ENCODE results near the gene SKI. TPM values are rescaled to one million over a fixed set of nuclear protein-coding genes. Genes with fewer than 3 reads are reported as not detected.

Gene SKI
- total RNA-seq, 1 donor = 36.6 TPM

DNA sequence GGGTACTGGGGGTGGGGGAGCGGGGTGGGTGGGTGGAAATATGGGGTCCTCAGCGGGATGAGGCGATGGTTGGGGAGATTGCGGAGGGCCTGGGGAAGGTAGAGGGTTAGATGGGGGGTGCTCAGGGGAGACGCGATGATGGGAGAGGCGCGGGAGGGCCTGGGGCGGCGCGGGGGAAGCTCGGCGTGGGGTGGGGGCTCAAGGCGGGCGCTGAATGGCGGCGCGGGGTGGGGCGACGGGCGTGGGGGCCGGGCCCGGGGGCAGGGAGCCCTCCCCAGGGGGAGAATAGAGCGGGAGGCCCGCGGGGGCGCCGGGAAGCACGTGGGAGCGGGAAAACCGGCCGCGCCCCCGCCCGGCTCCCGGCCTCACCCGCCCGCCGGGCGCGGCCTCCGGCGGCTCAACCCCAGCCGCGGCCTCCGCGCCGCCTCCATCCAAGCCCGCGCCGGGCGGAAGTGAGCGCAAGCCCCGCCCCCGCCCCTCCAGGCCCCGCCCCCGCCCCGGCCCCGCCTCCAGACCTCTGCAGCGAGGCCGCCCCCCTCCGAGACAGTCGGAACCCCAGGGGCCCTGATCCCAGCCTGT, 33.7 kb upstream of the SKI start, which contains the start of gene FAAP20:
Gene FAAP20 (minus strand): TSS at position 454 of the 579 bp plus-strand sequence. CDS start 23 bp downstream, at position 431.
- no peak for TF ChIP-seq CTCF (IDR thresholded peaks at IDR 0.05; ENCODE audit: insufficient read depth, low read length)
- peak within 1 kb of the TSS; percentile 72 for H3K4me3 ChIP-seq (ENCODE audit: low read depth, low read length)
- DNase-seq (ENCODE audit: low read depth) = peak; percentile 65

GRCh38 chr1:2194898-2195673, 33.0 kb upstream of the SKI start:
- peak; percentile 82 for DNase-seq (ENCODE audit: low read depth)
- H3K4me3 ChIP-seq (ENCODE audit: low read depth, low read length) = peak overlapping the region; percentile 72
- TF ChIP-seq CTCF (IDR thresholded peaks at IDR 0.05; ENCODE audit: insufficient read depth, low read length) = peak; percentile 83

GRCh38 chr1:2195785-2196184, 32.3 kb upstream of the SKI start:
- no peak for TF ChIP-seq CTCF (IDR thresholded peaks at IDR 0.05; ENCODE audit: insufficient read depth, low read length)
- no peak overlapping the region for H3K4me3 ChIP-seq (ENCODE audit: low read depth, low read length)
- DNase-seq (ENCODE audit: low read depth) = no peak

DNA sequence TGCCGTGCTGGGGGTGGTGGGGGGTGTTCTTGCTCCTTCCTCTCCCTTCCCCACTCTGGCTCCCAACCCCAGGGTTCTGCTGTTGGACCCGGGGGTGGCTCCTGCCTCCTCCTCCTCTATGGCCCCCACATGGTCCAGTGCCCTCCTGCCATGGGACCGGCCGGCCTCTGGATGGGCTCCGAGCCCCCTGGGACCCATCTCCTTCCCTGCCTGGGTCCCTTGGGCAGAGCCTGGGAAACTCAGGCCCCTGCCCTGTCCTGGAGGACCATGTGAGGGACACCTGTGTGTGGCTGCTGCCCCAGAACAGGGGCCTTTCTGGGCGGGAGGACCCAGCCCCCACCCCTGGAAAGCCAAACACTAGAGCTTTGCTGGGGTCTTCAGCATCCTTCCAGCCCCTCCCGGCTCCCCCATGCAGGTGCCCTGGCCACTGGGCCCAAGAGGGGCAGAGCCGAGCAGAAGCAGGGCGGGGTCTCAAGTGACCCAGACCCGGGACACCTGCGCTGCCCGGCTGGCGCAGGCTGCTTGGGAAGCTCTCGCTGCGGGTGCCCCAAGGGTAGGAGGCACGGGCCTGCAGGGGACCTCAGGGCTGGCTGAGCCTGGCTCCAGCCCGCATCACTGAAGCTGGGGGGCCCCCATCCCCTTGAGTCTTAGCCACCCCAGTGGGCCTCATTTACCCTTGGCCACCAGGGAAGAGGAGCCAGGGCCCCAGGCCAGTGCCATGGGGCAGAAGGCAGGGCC, 31.0 kb upstream of the SKI start:
- no peak overlapping the region for H3K4me3 ChIP-seq (ENCODE audit: low read depth, low read length)
- no peak for DNase-seq (ENCODE audit: low read depth)
- no peak for TF ChIP-seq CTCF (IDR thresholded peaks at IDR 0.05; ENCODE audit: insufficient read depth, low read length)

DNA sequence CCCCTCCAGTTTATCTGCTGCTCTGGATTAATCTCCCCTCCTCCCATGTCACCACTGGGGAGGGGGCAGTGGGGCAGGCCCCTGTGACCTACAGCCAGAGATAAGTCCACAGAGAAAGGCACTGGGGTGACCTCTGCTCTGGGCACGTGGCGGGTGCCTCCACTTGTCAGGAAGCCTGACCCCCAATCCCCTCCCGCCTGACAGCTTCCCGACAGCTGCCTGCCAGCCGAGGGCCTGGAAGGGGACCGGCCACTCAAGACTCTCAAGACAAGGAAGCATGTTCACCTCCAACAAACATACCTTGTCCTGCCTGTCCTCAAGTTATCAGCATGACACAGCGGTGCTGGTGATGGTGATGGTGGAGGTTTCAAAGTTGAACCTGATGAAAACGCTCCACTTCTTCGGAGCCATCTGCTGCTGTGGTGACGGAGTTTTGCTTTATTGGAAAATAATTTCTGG, 30.4 kb upstream of the SKI start:
- no peak for DNase-seq (ENCODE audit: low read depth)
- H3K4me3 ChIP-seq (ENCODE audit: low read depth, low read length) = no peak overlapping the region
- no peak for TF ChIP-seq CTCF (IDR thresholded peaks at IDR 0.05; ENCODE audit: insufficient read depth, low read length)

- H3K4me3 ChIP-seq (ENCODE audit: low read depth, low read length) = peak overlapping the region; percentile 14
- no peak for TF ChIP-seq CTCF (IDR thresholded peaks at IDR 0.05; ENCODE audit: insufficient read depth, low read length)
- no peak for DNase-seq (ENCODE audit: low read depth)
These were observed 29.5 kb upstream of the SKI start for GRCh38 chr1:2198571-2198970.
